Tibial nerve (tissue), 4 donors: ENCODE data around the gene SLC39A6.

ENCODE experiments used
- EP300 ChIP-seq, 2 donors: sonication (generic); formaldehyde crosslinking; IDR thresholded peaks; one replicate each; pipeline ENCODE4 v1.6.1; 2017; ENCODE audit warnings: antibody characterized with exemption in 2 of 2, mild to moderate bottlenecking in 1 of 2
- POLR2A ChIP-seq, 2 donors: fragments of 450-650 bp; IDR thresholded peaks; one replicate each; pipeline ENCODE4 v1.6.1; 2017; ENCODE audit warnings: antibody characterized with exemption in 2 of 2, mild to moderate bottlenecking in 2 of 2, moderate library complexity in 2 of 2
- TF ChIP-seq, protein P1 (sequence below), 5 experiments: fragments of 200-600 bp in 3 of 5; fragments of 450-650 bp in 2 of 5; sonication (generic) in 3 of 5; IDR thresholded peaks; one replicate each; pipeline ENCODE4 v1.5.1; 2016 to 2019; ENCODE audit warnings: antibody characterized with exemption in 5 of 5, mild to moderate bottlenecking in 3 of 5, moderate library complexity in 2 of 5

DNA sequence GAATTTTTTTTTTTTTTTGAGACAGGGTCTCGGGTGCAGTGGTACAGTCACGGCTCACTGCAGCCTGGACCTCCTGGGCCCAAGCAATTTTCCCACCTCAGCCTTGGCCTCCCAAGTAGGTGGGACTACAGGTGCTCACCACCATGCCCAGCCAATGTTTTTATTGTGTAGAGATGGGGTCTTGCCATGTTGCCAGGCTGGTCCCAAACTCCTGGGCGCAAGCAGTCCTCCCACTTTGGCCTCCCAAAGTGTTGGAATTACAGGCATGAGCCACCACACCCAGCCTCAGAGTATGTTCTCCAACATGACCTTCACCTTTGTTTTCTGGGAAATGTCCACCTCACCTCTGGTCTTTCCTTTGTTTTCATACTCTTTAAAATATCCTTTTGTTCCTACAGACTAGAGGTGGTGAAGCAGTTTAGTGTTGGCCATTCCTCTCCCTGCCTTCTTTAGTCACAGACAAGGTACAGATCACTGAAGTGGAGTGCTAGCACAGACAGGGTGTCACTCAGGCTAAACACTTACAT, 38.6 kb upstream of the SLC39A6 start:
- TF ChIP-seq EP300 (IDR thresholded peaks at IDR 0.05) (no peak), POLR2A (IDR thresholded peaks at IDR 0.05) (no peak)
- TF ChIP-seq, protein P1, sequence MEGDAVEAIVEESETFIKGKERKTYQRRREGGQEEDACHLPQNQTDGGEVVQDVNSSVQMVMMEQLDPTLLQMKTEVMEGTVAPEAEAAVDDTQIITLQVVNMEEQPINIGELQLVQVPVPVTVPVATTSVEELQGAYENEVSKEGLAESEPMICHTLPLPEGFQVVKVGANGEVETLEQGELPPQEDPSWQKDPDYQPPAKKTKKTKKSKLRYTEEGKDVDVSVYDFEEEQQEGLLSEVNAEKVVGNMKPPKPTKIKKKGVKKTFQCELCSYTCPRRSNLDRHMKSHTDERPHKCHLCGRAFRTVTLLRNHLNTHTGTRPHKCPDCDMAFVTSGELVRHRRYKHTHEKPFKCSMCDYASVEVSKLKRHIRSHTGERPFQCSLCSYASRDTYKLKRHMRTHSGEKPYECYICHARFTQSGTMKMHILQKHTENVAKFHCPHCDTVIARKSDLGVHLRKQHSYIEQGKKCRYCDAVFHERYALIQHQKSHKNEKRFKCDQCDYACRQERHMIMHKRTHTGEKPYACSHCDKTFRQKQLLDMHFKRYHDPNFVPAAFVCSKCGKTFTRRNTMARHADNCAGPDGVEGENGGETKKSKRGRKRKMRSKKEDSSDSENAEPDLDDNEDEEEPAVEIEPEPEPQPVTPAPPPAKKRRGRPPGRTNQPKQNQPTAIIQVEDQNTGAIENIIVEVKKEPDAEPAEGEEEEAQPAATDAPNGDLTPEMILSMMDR (IDR thresholded peaks at IDR 0.05): no peak
